NK-92 (cell line): Measurements from ENCODE around the gene TEX22.

ENCODE experiments used
- DNase-seq: peaks from one replicate; lab custom pipeline; 2025; ENCODE audit not compliant: unreplicated experiment; lab: John Stamatoyannopoulos, UW

TEX22 gene

DNA sequence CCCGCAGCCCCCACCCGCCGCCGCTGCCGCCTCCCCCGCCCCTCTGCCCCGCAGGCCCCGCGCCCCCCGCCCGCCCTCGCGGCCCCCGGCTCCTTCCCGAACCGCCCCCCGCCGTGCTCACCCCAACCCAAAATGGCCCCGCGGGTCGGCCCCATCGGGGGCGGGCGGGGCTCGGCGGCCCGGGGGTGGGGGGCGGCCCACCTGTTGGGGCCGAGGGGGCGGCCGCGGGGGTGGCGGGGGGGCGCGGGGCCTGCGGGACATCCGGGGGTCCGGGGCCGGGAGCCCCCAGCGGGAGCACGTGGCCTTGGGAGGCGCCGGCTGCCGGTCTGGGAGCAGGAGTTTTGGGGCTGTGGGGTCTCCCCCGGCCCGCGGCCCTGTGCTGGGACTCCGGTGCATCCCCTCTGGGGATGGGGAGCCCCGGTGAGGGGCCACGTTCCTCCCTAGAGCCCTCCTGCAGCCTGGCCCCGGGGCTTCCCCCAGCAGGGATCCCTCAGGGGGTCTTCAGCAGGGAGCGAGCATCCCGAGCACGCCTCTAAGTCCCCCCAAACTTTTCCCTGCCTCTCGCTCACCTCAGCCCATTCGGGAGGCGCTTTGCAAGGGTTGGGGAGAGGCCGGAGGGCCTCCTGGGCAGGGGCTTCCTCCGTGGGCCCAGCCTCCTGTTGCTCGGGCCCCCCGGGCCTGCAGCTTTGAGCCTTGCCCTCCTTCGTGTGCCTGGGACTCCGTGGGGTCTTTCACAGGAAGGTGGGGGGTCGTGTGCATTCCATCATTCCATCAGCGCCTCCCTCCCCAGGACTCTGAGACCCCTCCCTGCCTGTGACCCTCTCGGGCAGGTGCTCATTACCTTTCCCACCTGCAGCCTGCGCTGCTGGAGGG, 22.0 kb downstream of the TEX22 start:
- no peak for DNase-seq

DNA sequence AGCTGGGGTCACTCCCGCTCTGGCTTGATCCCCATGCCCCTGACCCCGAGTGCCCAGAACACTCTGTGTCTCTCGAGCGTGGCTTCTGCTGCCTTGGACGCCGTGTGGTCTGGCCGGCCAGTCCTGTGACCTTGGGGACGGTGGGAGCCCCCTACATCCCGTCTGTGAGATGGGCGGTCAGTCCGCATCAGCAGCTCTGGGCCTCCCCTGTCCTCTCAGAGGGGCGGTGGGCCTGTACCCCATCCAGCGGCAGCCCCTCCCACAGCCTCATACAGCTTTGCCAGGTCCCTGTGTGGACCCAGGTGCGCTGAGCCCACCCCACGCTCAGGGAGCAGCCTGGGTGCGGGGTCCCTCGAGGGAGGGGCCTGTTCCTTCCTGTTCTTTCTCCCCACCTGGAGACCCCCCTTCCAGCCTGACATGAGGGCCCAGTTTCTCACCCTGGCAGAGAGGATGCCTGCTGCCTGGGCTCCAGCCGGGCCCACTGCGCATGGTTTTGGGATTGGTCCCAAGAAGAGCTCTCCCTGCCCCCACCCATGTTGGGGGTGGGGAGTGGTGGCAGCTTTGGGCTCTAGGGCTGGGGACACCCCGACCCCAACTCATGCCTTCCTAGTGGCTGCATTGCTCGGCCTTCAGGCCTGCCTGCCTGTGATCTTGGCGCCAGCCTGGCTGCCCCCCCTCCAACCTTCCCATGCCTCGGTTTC, 22.8 kb downstream of the TEX22 start:
- DNase-seq = no peak

DNA sequence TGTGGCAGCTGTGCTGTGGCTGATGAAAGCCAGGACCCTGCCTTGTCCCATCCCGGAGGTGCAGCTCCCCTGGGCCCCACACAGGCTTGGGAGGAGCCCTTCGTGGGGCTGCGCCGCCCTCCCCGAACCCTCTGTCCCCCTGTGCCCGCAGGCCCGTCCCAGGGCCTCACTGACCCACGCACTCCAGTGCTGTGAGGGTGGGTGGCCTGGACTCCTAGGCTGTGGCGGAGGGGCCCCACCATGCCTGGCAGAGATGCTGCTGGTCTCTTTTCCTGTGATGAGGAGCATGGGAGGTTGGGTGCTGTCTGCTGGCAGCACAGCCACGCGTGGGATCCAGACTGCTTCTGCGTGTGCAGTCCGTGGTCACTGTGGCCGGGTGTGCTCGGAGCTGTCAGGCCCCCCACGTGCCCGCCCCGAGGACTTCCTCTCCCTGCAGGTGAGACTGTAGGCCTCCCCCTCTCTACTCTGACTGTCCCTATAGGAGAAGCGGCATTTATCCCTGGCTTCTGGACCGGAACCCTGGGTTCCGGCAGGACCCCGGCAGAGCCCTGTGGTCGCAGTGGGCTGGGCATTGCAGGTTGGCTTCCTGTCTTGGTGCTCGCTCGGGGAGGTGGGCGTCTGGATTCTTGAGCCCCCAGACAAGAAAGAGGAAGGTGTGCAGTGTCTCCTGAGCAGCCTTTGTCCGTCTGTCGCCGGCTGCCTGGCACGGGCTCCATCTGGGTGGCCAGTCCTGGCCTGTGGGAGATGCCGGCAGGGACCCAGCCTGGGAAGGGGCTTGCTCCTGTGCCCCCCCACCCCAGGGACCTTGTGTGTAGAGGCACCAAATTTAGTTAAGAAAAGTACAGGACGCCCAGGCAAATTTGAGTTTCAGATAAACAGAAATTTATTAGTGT, 23.6 kb downstream of the TEX22 start:
- no peak for DNase-seq

DNA sequence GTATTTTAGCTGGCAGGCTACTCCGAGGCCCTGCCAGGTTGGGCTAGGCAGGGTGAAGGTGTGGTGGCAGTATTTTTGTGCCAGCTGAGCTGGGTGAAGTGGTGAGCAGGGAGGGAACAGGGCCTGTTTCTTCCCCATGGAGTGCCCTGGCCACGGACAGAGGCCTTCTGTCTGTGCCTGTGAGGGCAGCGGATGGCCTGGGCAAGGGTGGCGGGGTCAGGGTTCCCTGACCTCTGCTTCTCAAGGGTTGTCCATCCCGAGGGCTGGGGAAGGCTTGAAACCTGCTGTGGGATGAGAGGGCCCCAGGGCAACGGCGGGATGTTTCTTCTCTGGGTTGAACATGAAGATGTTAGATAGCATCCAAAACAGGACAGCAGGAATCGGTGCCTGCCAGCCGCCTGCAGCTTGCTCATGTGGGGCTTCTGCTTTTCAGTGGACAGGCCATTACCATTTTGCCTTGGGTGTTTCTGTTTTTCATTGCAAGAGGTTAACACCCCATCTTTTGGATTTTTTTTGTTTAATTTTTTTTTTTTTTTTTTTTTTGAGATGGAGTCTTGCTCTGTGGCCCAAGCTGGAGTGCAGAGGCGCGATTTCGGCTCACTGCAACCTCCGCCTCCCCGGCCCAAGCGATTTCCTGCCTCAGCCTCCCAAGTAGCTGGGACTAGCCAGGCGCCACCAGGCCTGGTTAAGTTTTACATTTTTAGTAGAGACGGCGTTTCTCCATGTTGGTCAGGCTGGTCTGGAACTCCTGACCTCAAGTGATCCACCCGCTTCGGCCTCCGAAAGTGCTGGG, 24.6 kb downstream of the TEX22 start:
- no peak for DNase-seq

DNA sequence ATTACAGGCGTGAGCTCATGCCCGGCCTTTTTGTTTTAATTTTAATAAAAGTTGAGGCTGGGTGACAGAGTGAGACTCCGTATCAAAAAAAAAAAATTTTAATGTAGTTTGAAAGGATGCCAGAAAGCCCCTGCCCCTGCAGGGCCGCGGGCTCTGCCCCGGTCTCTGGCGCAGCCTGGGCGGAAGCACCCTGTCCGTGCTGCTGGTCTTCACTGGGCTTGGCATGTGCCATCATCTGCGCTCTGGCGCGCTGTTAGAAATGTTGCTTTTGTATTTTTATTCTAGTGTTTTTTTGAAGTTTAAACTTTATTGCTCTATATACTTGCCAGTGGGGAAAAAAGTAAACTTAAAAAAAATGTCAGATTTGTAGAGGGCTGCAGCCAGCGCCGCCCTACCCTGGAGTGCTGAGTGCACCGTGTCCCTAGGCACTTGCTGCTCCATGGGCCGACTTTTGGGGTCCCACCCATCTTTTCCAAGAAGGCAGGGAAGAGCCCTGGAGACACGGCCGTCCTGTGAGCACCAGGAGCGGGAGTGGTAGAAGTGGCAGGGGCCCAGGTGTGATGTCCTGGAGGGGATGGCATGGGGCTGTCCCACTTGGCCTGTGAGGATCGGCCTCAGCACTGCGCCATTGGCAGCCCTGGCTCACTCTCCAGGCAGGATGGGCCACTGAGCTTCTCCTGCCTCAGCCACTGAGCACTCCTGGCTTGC, 25.3 kb downstream of the TEX22 start:
- DNase-seq = no peak

DNA sequence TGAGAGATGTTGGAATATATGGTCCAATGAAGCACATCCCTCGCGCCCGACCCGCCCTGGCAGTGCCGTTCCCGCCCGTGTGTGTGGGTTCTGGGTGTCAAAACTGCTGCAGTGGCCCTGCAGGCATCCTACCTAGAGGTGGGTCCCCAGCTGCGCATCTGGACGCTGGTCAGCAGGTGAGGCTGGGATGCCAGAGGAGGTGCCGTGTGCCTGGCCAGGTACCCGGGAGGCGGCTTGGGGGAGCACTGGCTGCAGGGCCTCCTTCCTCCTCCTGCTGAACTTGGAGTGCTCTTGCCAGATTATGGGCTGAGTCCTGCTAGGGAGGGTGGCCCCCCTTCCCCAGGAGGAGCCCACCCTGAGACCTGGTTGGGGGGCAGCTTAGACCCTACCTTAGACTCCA, 26.5 kb downstream of the TEX22 start:
- no peak for DNase-seq

DNA sequence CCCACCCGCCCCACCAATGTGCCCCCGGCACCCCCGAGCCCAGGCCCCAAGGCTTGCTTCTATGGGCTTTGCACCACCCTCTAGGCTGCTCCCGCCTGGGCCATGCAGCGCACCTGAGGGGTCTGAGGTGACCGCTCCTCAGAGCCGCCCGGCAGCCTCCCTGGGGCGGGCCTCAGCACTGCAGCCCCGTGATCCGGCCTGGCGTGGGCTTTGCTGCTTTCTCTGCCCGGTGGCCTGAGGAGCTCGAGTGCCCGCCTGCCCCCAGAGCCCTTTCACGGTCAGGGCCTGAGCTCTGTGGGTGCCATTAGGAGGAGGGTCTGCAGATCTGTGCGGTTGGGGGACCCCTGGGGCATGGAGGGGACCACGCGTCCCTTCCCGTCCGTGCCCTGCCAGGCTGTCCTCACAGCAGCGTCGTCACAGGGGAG, 27.5 kb downstream of the TEX22 start:
- DNase-seq = no peak

DNA sequence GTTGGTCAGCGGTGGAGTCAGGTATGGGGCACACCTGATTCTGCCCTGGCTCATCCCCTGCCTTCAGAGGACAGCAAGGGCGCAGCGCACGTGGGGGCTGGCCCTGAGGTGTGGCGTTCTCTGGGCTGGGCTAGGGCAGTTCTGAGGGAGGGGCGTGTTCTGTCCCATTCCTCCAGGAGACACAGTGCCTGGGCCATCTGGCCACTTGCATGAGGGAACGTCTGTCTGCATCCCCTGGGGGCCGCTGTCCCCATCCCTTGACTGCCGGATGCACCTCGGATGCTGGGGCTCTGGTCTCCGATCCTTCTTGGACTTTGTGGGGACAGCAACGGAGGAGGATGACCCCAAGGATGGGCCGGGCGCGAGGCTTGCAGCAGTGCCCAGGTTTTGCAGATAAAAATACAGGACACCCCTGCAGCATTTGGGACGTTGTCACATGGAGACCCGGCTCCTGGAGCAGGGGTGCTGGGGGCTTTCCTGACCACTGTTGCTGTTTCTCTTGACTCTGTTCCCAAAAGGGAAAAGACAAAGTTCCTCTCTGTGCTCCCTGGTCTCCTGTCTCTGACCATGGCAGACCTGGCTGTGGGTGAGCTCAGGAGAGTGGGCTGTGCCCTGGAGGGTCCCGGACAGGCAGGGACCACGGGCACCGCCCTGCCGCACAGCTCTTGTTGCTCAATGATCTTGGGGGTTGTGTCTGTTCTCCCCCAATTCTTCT, 28.2 kb downstream of the TEX22 start:
- DNase-seq = no peak

DNA sequence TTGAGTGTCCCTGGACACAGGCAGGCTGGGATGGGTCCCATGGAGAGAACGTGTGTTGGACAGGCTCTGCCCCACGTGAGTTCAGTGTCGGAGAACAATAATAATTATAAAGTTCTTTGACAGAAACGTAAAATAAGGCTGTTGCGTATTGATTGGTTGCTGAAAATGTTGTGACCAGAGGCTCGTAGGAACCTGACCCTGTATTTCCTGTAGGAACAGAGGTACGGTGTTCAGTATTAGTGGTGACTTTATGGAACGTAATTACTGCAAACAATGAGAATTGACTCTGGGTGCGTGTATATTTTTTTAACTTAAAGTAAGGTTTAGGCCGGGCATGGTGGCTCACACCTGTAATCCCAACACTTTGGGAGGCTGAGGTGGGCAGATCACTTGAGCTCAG, 29.1 kb downstream of the TEX22 start:
- no peak for DNase-seq

DNA sequence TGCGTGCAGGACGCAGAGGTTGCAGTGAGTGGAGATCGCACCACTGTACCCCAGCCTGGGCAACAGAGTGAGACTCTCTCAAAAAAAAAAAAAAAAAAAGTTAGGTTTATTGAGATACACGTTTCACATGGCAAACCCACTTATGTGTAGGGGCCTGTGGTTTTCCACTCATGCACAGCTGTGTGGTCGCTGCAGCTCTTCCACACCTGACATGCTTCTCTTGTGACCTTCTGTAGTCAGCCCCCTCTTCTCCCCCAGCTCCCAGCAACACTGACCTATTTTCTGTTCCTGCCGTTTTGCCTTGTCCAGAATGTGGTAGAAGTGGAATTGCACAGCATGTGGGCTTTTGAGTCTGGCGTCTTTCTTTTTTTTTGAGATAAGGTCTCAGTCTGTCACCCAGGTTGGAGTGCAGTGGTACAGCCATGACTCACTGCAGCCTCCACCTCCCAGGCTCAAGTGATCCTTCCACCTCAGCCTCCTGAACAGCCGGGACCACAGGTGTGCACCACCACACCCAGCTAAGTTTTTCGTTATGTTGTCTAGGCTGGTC, 29.7 kb downstream of the TEX22 start:
- no peak for DNase-seq

DNA sequence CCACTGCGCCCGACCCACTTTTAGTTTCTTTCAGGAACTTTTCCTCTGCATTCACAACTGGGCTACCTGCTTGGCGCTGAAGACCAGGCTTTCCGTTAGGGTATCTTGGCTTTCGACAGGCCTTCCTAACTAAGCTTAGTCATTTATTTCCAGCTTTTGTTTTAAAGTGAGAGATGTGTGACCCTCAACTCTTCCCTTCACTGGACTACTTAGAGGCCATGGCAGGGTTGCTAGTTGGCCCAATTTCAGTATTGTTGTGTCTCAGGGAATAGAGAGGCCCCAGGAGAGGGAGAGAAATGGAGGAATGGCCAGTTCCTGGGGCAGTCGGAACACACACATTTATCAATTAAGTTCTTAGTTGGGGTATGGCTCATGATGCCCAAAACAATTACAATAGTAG, 31.7 kb downstream of the TEX22 start:
- DNase-seq = no peak

DNA sequence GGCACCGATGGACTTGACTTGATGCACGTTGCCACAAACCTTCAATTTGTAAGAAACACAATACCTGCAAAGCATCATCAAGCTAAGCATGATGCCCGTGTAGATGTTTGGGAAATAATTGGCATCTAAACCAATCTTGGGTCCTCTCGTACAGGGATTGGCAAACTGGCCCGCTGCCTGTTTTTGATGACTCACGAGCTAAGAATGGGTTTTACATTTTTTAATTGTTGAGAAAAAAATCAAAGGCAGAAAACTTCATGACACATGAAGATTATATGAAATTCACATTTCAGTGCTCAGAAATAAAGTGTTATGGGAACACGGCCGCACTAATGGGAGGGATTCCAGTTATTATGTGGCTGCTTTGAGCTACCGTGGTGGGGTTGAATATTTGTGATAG, 32.2 kb downstream of the TEX22 start:
- no peak for DNase-seq

DNA sequence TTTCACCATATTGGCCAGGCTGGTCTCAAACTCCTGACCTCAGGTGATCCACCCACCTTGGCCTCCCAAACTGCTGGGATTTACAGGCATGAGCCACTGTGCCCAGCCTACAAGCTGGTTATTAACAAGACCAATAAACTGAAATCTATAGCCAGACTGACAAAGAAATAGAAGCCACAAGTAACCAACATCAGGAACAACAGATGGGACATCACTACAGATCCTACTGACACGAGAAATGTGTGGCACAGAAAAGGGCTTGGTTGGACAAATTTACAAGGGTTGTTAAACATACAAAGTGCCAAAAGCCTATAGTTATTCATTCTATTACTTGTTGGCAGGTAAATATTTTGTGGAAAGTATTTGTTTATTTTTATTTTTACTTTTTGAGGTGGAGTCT, 32.9 kb downstream of the TEX22 start:
- no peak for DNase-seq

DNA sequence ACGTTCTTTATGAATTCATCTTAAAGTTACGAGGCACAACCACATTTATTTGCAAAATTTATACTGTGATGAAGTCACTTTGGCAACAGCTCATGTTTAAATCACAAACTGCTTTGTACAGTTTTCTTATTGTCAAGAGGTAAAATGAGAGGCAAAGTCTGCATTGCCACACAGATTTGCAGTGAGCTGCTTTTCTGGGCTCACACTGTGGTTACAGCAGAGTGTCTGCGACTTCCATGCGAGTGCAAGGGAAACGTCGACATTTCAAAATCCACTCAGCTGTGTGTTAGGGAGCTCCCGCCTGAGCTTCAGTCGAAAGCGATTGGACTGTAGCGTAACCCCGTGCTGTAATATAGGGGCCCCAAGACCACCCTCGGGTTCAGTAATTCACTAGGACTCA, 34.3 kb downstream of the TEX22 start:
- no peak for DNase-seq

DNA sequence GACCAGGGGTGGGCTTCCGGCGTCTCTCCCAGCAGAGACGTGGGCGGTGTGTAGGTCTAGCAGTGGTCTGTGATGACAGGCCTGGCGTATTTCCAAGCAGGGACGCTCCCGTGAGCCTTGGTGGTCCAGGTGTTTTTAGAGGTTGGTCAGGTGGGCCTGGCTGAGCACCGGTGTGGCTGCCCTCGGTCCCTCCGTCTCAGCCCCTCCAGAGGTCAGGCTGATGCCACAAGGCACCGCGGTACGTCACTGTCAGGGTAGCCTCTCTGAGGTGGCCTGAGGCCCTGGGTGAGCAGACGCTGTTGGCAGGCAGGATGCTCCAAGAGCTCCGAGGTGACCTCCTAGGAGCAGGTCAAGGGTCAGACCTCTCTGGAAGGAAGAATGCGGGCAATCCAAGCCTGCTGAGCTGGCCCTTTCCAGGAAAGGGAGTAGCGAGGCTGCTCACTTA, 34.8 kb downstream of the TEX22 start:
- DNase-seq = no peak

DNA sequence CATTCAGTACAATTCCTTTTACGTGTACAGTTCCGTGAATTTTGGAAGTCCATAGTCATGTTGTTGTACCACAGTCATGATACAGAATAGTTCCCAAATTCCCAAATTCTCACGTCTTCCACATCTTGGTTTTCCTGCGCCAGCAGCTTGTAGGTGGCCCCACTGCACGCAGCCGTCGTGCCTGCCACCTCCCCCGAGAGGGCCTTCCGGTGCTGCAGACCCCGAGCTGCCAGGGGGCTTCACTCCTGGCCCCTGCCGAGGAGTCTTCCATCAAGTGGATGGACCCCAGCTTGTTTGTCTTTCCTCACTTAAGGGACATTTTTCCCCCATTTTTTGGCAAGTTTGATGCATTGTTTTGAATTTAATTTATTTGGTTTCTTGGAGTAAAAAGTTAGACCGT, 38.1 kb downstream of the TEX22 start:
- no peak for DNase-seq

DNA sequence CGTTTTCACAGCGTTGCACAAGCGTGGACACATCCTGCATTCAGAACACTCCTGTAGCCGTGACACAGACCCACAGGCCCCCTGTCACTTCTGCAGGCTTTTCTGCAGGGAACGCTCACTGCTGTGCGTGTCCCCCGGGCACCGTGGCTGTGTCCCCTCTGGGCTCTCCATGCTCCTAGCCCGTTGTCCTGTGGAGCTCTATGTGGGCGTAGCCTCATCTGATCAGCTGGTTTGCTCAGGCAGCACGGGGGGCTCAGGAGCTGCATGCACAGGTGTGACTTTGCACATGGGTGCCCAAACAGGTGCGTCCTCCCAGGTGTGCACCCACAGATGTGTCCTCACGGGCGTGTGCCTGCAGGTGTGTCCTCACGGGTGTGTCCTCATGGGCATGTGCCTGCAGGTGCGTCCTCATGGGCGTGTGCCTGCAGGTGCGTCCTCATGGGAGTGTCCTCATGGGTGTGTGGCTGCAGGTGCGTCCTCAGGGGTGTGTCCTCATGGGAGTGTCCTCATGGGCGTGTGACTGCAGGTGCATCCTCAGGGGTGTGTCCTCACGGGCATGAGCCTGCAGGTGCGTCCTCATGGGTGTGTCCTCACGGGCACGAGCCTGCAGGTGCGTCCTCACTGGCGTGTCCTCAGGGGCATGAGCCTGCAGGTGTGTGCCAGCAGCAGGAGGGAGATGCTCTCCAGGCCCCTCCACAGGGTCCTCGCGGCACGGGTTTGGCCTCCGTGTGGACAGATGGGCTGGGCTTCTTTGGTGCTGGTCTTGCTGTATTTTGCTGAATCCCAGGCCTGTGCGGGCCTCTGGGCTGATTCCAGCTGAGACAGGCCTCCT, 38.8 kb downstream of the TEX22 start:
- no peak for DNase-seq
